H9 (cell line): ENCODE data around the gene MTG1. TPM values are rescaled to one million over a fixed set of nuclear protein-coding genes. Genes with fewer than 3 reads are reported as not detected.

Experiments used
- DNase-seq: peaks from one replicate; pipeline ENCODE4 v3.0.0-alpha.2; 2017
- H2AFZ ChIP-seq: one replicate; pipeline ENCODE4 v1.6.1; 2013; ENCODE audit warnings: mild to moderate bottlenecking, low read length, control low read depth, moderate library complexity
- H2AK5ac ChIP-seq: 2 replicates; pipeline ENCODE4 v1.6.1; 2013; ENCODE audit warnings: low read length, control low read depth, mixed read lengths; ENCODE audit not compliant: insufficient read length
- H2BK120ac ChIP-seq: one replicate; pipeline ENCODE4 v1.6.1; 2013; ENCODE audit warnings: low read depth, mild to moderate bottlenecking, low read length, control low read depth, inconsistent platforms; ENCODE audit not compliant: poor library complexity, severe bottlenecking
- H2BK12ac ChIP-seq: 2 replicates; pipeline ENCODE4 v1.6.1; 2013; ENCODE audit warnings: low read length, control low read depth, mixed read lengths, low read depth; ENCODE audit not compliant: insufficient read length
- H2BK15ac ChIP-seq: 2 replicates; pipeline ENCODE4 v1.6.1; 2013; ENCODE audit warnings: low read depth, low read length, control low read depth
- H2BK20ac ChIP-seq: one replicate; pipeline ENCODE4 v1.6.1; 2013; ENCODE audit warnings: low read depth, mild to moderate bottlenecking, low read length, control low read depth, inconsistent platforms; ENCODE audit not compliant: poor library complexity, severe bottlenecking
- H2BK5ac ChIP-seq: 2 replicates; pipeline ENCODE4 v1.6.1; 2013; ENCODE audit warnings: low read length, control low read depth, mixed read lengths; ENCODE audit not compliant: insufficient read length
- H3K14ac ChIP-seq: 2 replicates; pipeline ENCODE4 v1.6.1; 2013; ENCODE audit warnings: low read length, control low read depth; ENCODE audit not compliant: insufficient read depth
- H3K18ac ChIP-seq: 2 replicates; pipeline ENCODE4 v1.6.1; 2013; ENCODE audit warnings: low read depth, mild to moderate bottlenecking, mixed read lengths, low read length, control low read depth; ENCODE audit not compliant: insufficient read length
- H3K23ac ChIP-seq: 2 replicates; pipeline ENCODE4 v1.6.1; 2013; ENCODE audit warnings: low read length, control low read depth, mixed read lengths, low read depth; ENCODE audit not compliant: insufficient read length
- H3K23me2 ChIP-seq: 2 replicates; pipeline ENCODE4 v1.6.1; 2013; ENCODE audit warnings: low read depth, mild to moderate bottlenecking, mixed read lengths, low read length, control low read depth; ENCODE audit not compliant: insufficient read length, poor library complexity, severe bottlenecking
- H3K27ac ChIP-seq: 2 replicates; pipeline ENCODE4 v1.5.1; 2013; ENCODE audit warnings: low read length, control low read depth, mixed read lengths, low read depth; ENCODE audit not compliant: insufficient read length
- H3K27me3 ChIP-seq: 2 replicates; pipeline ENCODE4 v1.6.1; 2013; ENCODE audit warnings: low read length, control low read depth, inconsistent platforms; ENCODE audit not compliant: insufficient read depth
- H3K4ac ChIP-seq: 2 replicates; pipeline ENCODE4 v1.6.1; 2013; ENCODE audit warnings: low read depth, mild to moderate bottlenecking, control low read depth, inconsistent platforms, low read length, moderate library complexity
- H3K4me1 ChIP-seq: 2 replicates; pipeline ENCODE4 v1.6.1; 2013; ENCODE audit warnings: low read length, control low read depth, inconsistent platforms; ENCODE audit not compliant: insufficient read depth
- H3K4me2 ChIP-seq: 2 replicates; pipeline ENCODE4 v1.6.1; 2013; ENCODE audit warnings: low read length, control low read depth, mixed read lengths; ENCODE audit not compliant: insufficient read length, insufficient read depth
- H3K56ac ChIP-seq: 2 replicates; pipeline ENCODE4 v1.6.1; 2013; ENCODE audit warnings: low read depth, mild to moderate bottlenecking, mixed read lengths, low read length, control low read depth; ENCODE audit not compliant: insufficient read length
- H3K79me1 ChIP-seq: 2 replicates; pipeline ENCODE4 v1.6.1; 2013; ENCODE audit warnings: low read depth, mild to moderate bottlenecking, moderate library complexity, low read length, control low read depth, inconsistent platforms; ENCODE audit not compliant: insufficient read depth, poor library complexity, severe bottlenecking
- H3K79me2 ChIP-seq: 2 replicates; pipeline ENCODE4 v1.6.1; 2013; ENCODE audit warnings: low read length, control low read depth, inconsistent platforms; ENCODE audit not compliant: insufficient read depth
- H3K9ac ChIP-seq: 2 replicates; pipeline ENCODE4 v1.6.1; 2013; ENCODE audit warnings: low read length, control low read depth, mixed read lengths; ENCODE audit not compliant: insufficient read length; ENCODE audit errors: extremely low read depth
- H3K9me3 ChIP-seq: one replicate; pipeline ENCODE4 v1.6.1; 2013; ENCODE audit warnings: low read depth, low read length, inconsistent platforms; ENCODE audit not compliant: control insufficient read depth
- H3T11ph ChIP-seq: one replicate; pipeline ENCODE4 v1.6.1; 2013; ENCODE audit warnings: mild to moderate bottlenecking, low read length, control low read depth, inconsistent platforms
- H4K20me1 ChIP-seq: one replicate; pipeline ENCODE4 v1.6.1; 2013; ENCODE audit not compliant: control insufficient read depth, insufficient read length, insufficient read depth
- H4K5ac ChIP-seq: 2 replicates; pipeline ENCODE4 v1.6.1; 2013; ENCODE audit warnings: low read depth, mild to moderate bottlenecking, mixed read lengths, low read length, control low read depth; ENCODE audit not compliant: insufficient read length
- H4K8ac ChIP-seq: replicated peaks from 2 replicates; pipeline ENCODE4 v1.6.1; 2013; ENCODE audit warnings: low read length, control low read depth, mixed read lengths, low read depth; ENCODE audit not compliant: insufficient read length
- H4K91ac ChIP-seq: 2 replicates; pipeline ENCODE4 v1.6.1; 2013; ENCODE audit warnings: low read depth, mild to moderate bottlenecking, moderate library complexity, mixed read lengths, low read length, control low read depth; ENCODE audit not compliant: insufficient read length
- H3K27ac Mint-ChIP-seq, 3 experiments: 2 replicates in 2 of 3; 3 replicates in 1 of 3; pipeline ENCODE4 v1.8.0; 2020 to 2021; ENCODE audit warnings: mixed read lengths in 3 of 3, mild to moderate bottlenecking in 1 of 3, moderate library complexity in 1 of 3
- H3K27me3 Mint-ChIP-seq: 2 replicates; pipeline ENCODE4 v1.8.0; 2021; ENCODE audit warnings: low read depth, mild to moderate bottlenecking, moderate library complexity, mixed read lengths
- H3K36me3 Mint-ChIP-seq, 3 experiments: 2 replicates in 2 of 3; 3 replicates in 1 of 3; pipeline ENCODE4 v1.8.0; 2020 to 2021; ENCODE audit warnings: low read depth in 3 of 3, mixed read lengths in 3 of 3; ENCODE audit not compliant: insufficient read depth in 1 of 3
- H3K4me1 Mint-ChIP-seq, 2 experiments: 2 replicates each; pipeline ENCODE4 v1.8.0; 2020; ENCODE audit warnings: mixed read lengths in 2 of 2
- H3K4me3 Mint-ChIP-seq, 2 experiments: 2 replicates in 1 of 2; 3 replicates in 1 of 2; pipeline ENCODE4 v1.8.0; 2020 to 2021; ENCODE audit warnings: mild to moderate bottlenecking in 2 of 2, mixed read lengths in 2 of 2, moderate library complexity in 1 of 2
- H3K9me3 Mint-ChIP-seq, 2 experiments: 2 replicates in 1 of 2; 3 replicates in 1 of 2; pipeline ENCODE4 v1.8.0; 2020; ENCODE audit warnings: mild to moderate bottlenecking in 2 of 2, mixed read lengths in 2 of 2, moderate library complexity in 1 of 2
- CTCF ChIP-seq: fragments of 200-600 bp; sonication (generic); conservative IDR thresholded peaks from 3 replicates; pipeline ENCODE4 v1.8.0; 2021; ENCODE audit warnings: antibody characterized with exemption, mild to moderate bottlenecking
- WGBS: extraction: QIAGEN DNeasy Blood & Tissue Kit; methylation state at CpG from one replicate; pipeline ENCODE4 v1.1.7; 2013; ENCODE audit warnings: missing lambda C conversion rate, low lambda C conversion rate, mixed read lengths; ENCODE audit not compliant: insufficient read length; ENCODE audit errors: extremely low coverage; 5-methylcytosine and 5-hydroxymethylcytosine counted together
- total RNA-seq: library from RNA; stranded (reverse); gene quantifications from 2 replicates; pipeline ENCODE4 v1.2.1, GENCODE V29; 2021

MTG1 gene
- total RNA-seq, 1 experiment from 2014 or later = 65.3 TPM

- Histone ChIP-seq H3K9ac (no peak overlapping the region), H3K9me3 (peaks cover 59% of the 10 kb centered on the region), H3K27ac (no peak overlapping the region), H2BK12ac (no peak overlapping the region), H3K79me1 (no peaks in the 10 kb centered on the region), H4K5ac (no peak overlapping the region), H3K27me3 (no peaks in the 10 kb centered on the region), H3K23ac (no peak overlapping the region), H3K4me1 (no peaks in the 10 kb centered on the region), H4K91ac (no peak overlapping the region), H2BK120ac (no peak overlapping the region), H3K56ac (no peak overlapping the region), H3K23me2 (no peaks in the 10 kb centered on the region), H3K14ac (no peak overlapping the region), H2AK5ac (no peak overlapping the region), H3K4me2 (no peak overlapping the region), H2AFZ (no peak overlapping the region), H3K18ac (no peak overlapping the region), H2BK5ac (no peak overlapping the region), H2BK15ac (no peak overlapping the region), H4K8ac (no peak overlapping the region), H3K4ac (no peak overlapping the region), H2BK20ac (no peak overlapping the region), H3T11ph (no peak overlapping the region), H4K20me1 (no peaks in the 10 kb centered on the region), H3K79me2 (no peaks in the 10 kb centered on the region)
- peaks cover 76 to 84% of the 10 kb centered on the region in 2 experiments for H3K9me3 Mint-ChIP-seq
- H3K4me1 Mint-ChIP-seq = no peaks in the 10 kb centered on the region
- no CpG with 5 or more reads among the region's 25 CpGs for WGBS
- H3K4me3 Mint-ChIP-seq = no peak overlapping the region
- no peak for TF ChIP-seq CTCF
- DNase-seq = no peak
- H3K27ac Mint-ChIP-seq = no peak overlapping the region
- H3K36me3 Mint-ChIP-seq = peaks cover 9 to 25% (median 18%) of the 10 kb centered on the region in 3 experiments
- no peaks in the 10 kb centered on the region for H3K27me3 Mint-ChIP-seq
Observed at GRCh38 chr10:133439517-133440461, 45.8 kb downstream of the MTG1 start.
